Right renal cortex interstitium (tissue), 3 donors: ENCODE results near the gene UBE2L6. TPM values are rescaled to one million over a fixed set of nuclear protein-coding genes. Genes with fewer than 3 reads are reported as not detected.

Source experiments
- DNase-seq, 3 donors: peaks; one replicate each; pipeline ENCODE4 v3.0.0-alpha.2; 2013; ENCODE audit warnings: low read depth in 3 of 3, low spot score in 2 of 3
- polyA plus RNA-seq, 3 donors: library from polyadenylated mRNA; unstranded; fragments of 120-200 nt; gene quantifications; one replicate each; pipeline ENCODE4 v1.2.1, GENCODE V29; 2013; ENCODE audit not compliant: insufficient read length in 3 of 3

Gene UBE2L6
- polyA plus RNA-seq, 3 donors, result 41.3 to 43.6 (median 43.4) TPM

DNA sequence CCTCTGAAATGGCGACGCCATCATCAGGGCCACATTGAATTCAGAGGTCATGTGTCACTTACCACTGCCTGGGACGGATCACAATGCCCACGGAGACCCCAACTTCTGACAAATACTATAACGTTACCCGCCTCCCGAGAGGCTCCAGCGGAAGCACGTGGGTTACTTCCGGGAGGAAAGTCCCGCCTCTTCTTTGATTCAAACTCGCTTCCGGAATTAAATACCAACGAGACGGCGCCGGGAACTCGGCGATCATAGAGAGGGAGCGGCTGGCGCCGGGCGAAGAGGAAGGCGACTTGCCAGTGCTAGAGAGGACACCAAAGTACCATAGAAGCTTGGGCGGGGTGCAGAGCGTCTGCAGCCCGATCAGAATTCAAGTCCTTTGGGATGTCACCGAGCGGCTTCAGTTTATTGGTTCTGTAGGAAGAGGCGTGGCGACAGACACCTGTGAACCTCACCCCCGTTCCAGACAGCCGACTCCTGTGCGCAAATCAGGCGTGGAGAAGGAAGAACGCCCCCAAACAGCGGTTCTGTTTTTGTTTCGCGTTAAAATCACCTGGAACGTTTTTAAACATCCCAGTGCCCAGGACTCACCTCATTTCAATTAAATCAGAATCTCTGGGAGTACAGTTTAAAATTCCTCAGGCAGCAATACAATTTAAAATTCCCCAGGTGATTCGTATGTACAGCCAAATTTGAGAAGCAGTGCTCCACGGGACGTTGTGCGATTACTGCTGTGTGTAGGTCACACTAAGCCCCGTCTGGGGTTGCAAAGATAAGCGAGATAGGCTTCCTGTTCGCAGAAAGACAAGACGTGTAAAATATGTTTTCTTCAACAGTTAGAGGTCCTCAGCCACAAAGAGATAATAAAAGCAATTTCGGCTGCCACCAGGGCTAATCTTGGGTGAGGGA lies 36.6 kb downstream of the UBE2L6 start, which contains the start of gene TIMM10:
TSS of gene TIMM10 (minus strand) at position 159 of the 912 bp plus-strand sequence. CDS start 565 bp downstream, outside the sequence.
- peak; percentile 82 to 92 (median 85) for DNase-seq

DNA sequence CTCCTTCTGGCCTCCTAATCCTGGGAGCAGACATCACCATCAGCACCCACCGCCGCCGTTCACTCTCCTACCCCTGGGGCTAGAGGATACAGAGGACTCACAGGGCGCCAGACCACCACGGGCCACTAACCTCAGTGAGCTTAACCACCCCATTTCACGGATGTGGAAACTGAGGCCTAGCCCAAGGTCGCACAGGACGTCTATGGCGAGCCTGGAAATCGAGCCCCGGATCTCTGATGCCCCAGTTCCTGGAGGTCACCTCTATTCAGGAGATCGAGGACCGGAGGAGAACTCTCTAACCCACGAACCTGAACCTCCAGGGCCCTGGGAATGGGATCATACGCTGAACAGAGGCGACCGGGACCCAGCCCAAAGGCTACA lies 37.3 kb downstream of the UBE2L6 start:
- DNase-seq, result no peak

DNA sequence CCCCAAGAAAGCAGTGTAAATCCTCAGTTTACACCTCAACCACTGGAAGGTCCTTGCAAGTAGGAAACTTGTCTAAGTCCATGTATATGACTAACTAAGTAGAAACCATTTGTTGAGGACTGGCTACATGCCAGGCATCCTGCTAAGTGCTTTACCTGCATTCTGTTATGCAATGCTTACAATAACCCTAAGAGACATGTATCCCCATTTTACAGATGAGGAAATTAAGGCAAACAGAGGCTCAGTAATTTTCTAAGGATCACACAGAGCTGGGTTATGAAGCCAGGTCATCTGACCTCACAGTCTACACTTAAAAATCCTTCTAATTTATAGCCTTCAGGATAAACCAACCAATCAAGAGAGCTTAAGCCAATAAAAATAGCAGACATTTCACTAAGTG lies 38.5 kb downstream of the UBE2L6 start:
- no peak for DNase-seq

DNA sequence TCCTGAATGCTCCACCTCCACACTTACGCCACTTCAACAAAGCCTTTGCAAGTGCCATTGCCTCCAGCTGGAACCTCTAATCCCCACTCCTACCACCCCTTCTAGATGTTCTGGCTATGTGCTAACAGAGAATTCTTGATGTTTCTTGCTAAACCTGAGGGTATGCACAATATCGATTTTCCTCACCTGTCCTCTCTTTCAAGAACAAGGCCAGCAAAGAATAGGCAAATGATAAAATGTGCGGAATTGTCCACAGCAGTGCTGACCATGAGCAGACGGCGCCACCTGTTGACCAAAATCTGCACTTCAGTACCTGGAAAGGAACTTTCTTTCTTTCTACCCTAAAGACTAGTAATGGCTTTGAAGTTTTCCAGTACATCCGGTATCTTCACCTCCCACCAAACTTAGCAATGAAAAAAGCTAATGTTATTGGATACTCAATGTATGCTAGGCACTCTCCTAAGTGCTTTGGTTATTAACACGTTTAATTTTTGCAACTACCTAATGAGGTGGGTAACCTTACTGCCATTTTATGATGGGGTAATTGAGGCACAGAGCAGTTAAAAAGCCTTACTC lies 40.3 kb downstream of the UBE2L6 start:
- peak in 1 of 3 donors; percentile 40 for DNase-seq

DNA sequence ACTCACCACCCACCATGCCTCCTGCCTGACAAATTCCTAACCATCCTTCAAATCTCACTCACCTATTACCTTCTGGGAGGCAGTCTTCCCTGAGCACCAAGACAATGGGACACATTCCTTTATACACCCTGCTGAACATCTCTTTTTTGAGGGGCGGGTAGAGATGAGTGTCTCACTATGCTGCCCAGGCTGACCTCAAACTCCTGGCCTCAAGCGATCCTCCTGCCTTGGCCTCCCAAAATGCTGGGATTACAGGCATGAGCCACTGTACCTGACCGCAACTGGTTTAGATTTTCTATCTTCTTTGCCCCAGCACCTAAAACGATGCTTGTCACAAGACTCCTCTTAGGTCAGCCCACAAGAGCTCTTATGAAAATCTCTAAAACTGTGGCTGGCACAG lies 44.1 kb downstream of the UBE2L6 start:
- no peak for DNase-seq

DNA sequence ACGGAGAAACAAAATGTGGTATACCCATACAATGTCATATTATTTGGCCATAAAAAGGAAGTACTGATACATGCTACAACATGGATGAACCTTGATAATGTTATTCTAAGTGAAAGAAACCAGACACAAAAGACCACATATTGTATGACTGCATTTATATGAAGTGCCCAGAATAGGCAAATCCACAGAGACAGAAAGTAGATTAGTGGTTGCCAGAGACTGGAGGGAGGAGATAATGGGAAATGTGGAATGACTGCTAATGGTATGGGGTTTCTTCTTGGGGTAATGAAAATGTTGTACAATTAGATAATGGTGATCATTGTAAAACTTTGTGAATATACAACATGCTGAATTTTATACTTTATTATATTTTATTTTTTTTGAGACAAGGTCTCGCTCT lies 46.4 kb downstream of the UBE2L6 start:
- DNase-seq, result no peak

DNA sequence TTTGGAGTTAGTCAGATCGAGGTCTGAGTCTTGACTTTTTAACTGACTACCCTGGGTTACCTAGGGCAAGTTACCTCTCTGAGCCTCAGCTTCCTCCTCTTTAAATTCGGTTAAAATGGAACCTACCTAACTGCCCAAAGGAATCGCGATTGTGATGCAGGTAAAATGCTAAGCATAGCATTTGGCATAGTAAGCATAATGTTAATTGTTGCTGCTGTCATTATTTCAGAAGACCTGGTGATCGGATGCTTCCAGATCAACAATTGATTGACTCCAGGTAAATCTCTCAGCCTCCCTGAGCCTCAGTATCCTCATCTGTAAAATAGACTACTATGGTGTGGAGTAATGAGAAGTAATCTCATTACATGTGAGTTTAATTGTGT lies 51.4 kb downstream of the UBE2L6 start:
- no peak for DNase-seq

DNA sequence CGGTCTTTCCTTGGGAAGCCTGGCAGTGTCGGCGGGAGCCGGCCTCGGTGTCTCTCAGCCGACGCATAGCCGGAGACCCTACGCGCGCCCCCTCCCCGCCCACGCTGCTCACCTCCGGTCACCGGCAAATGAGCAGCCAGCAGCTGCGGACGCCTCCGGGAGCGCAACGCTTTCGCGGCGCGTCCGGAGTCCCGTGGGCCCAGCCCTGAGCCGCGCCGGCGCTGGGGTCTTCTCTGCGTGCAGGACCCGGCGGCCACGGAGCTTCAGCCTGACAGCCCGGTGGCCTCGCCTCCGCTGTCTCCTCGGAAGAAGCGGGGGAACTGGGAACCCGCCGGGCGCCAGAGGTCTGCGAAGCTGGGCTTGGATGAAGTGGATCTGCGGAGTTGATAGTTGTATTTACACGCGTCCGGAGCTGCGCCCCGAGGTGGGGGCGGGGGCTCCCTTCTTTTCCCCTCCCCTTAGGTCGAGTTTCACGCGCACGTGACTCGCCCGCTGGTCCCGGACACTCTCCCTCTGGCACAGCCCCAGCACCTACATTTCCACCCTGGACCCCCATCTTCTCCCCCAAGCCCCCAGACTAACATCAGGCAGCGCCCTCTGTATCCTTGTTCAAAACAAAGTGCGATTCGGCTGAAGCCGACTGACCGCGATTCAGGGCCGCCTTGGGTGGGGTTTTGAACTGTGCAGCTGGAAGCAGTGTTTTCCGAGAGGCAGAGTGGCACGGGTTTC lies 52.0 kb downstream of the UBE2L6 start, which contains the start of gene SLC43A1:
TSS of gene SLC43A1 (minus strand) at position 371 of the 729 bp plus-strand sequence. CDS start 1,591 bp downstream, outside the sequence.
- DNase-seq, result no peak

DNA sequence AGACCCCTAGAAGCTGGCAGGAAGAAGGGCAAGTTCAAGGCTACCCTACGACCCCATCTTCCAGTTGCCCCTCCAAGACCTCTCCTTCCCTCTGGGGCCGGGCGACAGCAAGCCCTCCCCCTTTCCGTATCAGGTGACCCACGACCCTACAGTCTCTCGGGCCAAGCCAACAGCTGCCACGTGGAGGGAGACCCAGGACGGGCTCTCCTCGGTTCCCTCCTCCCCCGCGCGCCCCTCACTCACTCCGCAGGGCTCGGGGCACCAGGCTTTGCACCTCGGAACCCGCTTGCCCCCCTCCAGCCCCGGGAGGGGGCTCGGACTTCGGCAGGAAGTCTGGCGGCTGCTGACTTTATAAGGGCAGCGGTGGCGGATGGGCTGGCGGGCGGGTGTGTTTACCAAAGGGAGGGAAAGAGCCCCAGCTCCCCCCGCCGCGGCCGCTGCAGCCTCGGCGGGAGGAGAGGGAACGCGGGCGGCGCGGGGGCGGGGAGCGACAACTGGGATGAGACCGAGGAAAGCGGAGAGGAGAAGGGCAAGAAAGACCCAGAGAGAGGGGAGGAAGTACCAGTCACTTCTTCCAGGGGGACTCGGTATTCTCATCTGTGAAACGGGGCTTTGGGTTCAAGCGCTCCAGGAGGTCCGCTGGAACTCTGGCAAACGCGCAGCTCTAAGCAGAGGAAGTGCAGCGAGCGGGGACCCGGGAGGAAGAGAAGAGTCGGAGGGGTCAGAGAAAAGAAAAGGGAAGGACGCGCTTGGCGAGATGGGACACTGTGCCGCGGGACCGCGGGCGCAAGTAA lies 52.7 kb downstream of the UBE2L6 start:
- DNase-seq, result no peak

DNA sequence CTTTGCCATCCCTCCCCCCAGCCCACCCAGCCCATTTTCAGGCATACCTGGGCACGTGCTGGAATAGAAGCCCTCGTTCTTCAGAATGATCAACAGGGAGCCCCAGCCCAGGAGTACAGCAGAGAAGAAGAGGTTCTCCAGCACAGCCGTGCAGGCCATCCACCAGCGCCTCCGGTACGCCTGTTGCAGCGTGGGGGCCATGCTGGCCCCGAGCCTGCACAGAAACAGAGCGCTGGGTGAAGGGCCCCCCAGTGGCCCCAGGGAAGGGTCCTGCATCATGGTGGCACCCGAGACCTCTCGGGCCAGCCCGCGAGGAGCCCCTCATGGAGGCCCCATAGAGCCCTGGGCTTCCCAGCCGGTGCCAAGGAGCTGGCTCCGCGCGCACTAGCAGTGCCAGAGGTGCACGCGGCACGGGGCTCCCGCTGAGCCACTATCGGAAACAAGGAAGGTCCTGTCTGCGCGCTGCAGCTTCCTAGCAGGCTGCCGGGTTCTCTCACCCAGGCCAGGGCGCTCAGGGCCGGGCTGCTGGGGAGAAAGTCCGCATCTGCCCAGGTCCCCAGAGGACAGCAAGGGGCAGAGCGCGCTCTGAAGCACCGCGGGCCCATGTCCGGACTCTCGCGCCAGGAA lies 53.4 kb downstream of the UBE2L6 start:
- no peak for DNase-seq

DNA sequence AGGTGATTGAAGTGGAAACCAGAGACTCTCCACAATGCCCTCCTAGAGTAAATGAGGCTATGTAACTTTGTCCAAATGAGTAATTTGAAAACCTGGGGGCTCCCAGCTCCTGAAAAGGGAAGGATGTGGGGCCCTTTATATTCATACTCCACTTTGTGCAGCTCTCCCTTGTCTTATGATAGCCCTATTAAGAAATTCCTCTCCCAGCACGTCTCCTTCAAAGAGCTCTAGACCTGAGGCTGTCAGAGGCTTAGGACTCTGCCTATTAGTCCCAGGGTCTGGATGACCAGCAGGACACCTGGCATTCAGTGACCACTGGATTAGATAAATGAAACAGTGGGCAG lies 54.0 kb downstream of the UBE2L6 start:
- no peak for DNase-seq

DNA sequence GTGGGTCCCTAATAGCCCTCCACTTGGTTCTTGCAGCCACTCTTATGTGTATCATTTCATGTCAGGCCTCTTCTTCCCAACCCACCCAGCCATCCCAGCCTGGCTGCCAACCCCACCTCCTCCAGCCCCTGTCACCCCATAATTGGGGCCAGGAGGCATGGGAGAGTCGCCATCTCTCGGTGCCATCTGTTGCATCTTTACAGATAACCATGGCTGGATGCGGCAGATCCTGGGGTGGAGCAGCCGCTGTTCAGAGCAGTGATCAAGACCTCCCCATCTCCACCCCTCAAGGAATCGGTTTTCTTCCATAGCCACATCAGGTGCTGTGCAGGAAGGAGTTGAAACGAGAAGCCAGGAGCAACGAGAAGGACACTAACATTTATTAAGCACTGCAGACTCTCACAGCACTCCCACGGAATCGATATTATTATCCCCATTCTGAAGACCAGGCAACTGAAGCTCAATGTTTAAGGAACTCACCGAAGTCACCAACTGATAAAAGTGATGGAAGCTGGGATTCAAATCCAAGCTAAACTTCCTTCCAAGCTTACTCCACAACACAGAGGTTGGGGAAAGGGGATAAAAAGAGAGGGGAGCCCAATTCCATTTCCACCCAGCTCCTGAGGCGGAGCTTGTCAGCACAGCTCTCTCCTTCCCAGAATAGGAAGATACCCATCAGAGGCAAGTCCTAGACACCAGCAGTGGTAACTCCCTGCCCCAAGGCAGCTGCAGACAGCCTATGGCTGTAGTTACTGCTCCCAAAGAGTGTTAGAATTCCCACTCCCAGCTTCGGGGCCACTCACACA lies 54.6 kb downstream of the UBE2L6 start:
- no peak for DNase-seq

DNA sequence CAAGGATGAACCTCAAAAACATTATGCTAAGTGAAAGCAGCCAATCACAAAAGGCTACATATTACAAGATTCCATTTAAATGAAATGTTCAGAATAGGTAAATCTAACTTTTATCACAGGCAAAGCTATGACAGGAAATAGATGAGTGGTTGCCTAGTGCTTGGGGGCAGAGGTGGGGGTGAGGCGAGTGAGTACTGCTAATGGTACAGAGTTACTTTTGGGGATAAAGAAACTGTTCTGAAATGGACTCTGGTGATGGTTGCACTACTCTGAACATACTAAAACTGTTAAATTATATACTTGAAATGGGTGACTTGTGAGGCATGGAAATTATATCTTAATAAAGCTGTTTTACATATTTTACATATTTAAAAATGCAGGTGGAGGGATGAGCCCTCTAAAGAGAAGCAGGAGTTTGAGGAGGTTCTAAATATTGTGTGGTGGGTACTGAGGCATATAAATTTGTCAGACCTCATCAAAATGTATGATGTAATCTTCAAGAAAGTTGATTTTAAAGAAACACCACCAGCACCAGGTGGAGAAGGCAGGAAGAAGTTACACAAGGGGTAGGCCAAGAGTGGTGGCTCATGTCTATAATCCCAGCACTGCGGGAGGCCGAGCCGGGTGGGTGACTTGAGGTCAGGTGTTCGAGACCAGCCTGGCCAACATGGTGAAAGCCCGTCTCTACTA lies 55.6 kb downstream of the UBE2L6 start:
- no peak for DNase-seq

DNA sequence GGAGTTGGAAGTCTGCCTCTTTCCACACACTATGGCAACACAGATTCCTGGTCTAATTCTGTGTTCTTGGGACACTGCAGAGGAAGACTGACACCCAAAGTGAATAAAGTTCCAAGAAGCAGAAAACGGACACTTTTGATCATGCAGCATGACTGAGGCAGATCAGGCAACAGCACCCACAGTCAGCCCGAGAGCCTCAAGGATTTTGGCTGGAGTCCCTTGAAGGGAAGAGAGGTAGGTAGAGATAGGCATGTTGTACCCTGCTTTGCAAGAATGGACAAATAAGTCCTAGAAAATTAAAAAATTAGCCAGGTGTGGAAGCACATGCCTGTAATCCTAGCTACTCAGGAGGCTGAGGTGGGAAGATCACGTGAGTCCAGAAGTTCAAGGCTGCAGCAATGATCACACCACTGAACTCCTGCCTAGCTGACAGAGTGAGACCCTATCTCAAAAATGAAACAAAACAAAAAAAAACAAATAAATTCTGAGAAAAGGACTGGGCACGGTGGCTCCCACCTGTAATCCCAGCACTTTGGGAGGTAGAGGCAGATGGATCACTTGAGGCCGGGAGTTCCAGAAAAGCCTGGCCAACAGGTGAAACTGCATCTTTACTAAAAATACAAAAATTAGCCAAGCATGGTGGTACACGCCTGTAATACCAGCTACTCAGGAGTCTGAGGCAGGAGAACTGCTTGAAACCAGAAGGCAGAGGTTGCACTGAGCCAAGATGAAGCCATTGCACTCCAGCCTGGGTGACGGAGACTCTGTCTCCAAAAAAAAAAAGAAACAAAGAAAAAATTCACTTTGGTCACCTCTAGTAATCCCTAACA lies 58.9 kb downstream of the UBE2L6 start:
- no peak for DNase-seq

DNA sequence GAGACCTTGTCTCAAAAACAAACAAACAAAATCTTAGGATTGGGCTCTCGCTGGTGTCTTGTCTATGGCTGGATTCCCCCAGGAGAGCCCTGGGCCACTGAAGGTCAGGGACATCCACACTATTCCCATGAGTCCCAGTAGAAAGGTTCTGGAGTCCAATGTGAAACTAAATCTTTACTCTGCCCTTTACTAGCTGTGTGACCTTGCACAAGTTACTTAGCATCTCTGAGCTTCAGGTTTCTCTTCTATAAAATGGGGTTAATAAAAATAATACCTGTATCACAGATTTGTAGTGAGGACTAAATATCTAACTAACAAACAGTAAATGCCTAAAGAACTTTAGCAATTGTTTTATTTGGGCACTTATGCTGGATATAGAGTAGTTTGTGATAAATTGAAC lies 61.0 kb downstream of the UBE2L6 start:
- DNase-seq, result no peak

DNA sequence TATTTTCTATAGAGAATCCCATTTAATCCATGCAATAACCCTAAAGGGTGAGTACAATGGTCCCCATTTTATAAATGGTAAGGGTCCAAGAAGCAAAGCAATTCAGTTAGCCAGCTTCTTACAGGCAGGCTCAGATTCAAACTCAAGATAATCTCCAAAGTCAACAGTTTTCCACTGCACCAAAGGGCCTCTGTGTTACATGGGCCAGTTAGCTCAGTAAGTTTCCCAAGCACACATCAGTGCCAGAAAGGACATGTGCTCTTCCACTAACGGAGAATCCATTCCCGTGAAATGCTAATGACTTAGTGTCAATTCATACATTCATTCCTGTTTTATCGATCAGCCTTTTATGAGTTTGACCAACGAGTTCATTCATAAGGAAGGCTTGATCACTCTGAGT lies 63.0 kb downstream of the UBE2L6 start:
- no peak for DNase-seq

DNA sequence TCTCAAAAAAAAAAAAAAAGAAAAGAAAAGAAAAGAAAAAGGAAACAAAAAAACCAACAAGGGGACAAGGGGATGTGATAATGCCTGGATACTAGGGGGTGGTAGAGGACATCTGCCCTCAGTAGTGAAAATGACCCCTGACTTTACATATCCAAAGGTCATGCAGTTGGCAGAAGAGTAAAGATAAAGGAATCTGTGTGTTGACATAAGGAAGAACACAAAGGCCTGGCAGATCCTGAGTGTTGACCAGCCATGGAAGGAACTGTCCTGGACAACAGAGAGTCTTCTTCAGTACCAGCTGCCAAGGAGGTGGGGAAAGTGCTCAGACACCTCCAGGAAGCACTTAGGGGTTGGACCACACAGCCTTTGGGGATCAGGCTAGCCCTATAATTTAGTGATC lies 64.6 kb downstream of the UBE2L6 start:
- DNase-seq, result no peak

DNA sequence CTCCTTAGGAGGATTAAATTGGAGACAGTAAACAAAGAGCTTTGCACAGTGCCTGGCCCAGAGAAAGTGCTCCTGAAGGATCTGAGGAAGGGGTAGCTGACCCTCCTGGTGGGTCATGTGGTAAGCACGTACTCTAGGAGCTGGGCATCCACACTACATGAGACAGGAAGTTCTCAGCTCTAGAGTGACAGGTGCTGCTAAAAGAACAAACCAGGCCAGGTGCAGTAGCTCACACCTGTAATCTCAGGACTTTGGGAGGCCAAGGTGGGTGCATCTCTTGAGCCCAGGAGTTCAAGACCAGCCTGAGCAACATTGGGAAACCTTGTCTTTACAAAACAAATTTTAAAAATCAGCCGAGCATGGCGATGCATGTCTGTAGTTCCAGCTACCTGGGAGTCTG lies 65.1 kb downstream of the UBE2L6 start:
- no peak for DNase-seq
